ENCODE measurements around the gene COL23A1.

- TF ChIP-seq CTCF (conservative IDR thresholded peaks at IDR 0.05 in 1 of 2, IDR thresholded peaks at IDR 0.05 in 1 of 2; ENCODE audit: low read depth in 1 of 2, low read length in 2 of 2), result no peak
- TF ChIP-seq EZH2 (IDR thresholded peaks at IDR 0.05; ENCODE audit: low read length, missing control alignments), result no peak
Observed at GRCh38 chr5:178576591-178577351, 13.4 kb downstream of the COL23A1 start.

Data from fibroblast of lung (primary cell).